Endothelial cell of umbilical vein (primary cell): Measurements from ENCODE around the gene ZHX3. TPM values are rescaled to one million over a fixed set of nuclear protein-coding genes. Genes with fewer than 3 reads are reported as not detected.

Experiments
- BruUV-seq: library from RNA; stranded (reverse); fragments of 400-500 nt; replicated peaks from 2 replicates; lab custom pipeline; 2021; lab: Mats Ljungman, UMichigan
- CTCF ChIA-PET: fragments of 300-600, 350-600 bp; sonication (Branson Sonifier 250); formaldehyde crosslinking; loops from one replicate; lab custom pipeline; 2021; ENCODE audit warnings: antibody characterized with exemption, inconsistent platforms; lab: Charles Lee
- POLR2A ChIA-PET: fragments of 300-600, 350-600 bp; sonication (Branson Sonifier 250); formaldehyde crosslinking; loops from one replicate; lab custom pipeline; 2021; ENCODE audit warnings: antibody characterized with exemption, inconsistent platforms; lab: Charles Lee
- DNase-seq: peaks from one replicate; pipeline ENCODE4 v3.0.0-alpha.2; 2011; ENCODE audit warnings: low read depth, low spot score
- FAIRE-seq: peaks from 2 replicates; lab custom pipeline; 2011; peaks lifted over from hg19 to GRCh38; lab: Jason Lieb, UNC
- H2AFZ ChIP-seq: 2 replicates; pipeline ENCODE4 v1.6.0; 2012; ENCODE audit warnings: low read depth, low read length, control low read depth, inconsistent platforms
- H3K27ac ChIP-seq: 2 replicates; pipeline ENCODE4 v1.5.1; 2011; ENCODE audit warnings: low read depth, mild to moderate bottlenecking, control low read depth, low read length, moderate library complexity; ENCODE audit not compliant: insufficient read depth
- H3K27me3 ChIP-seq, 2 experiments: 2 replicates each; pipeline versions ENCODE4 v1.6.0 to v1.6.1; 2011; ENCODE audit warnings: low read length in 2 of 2, mixed read lengths in 1 of 2; ENCODE audit not compliant: control insufficient read depth in 2 of 2, insufficient read depth in 2 of 2
- H3K36me3 ChIP-seq, 2 experiments: 2 replicates in 1 of 2; 3 replicates in 1 of 2; pipeline ENCODE4 v1.5.1; 2011; ENCODE audit warnings: low read length in 2 of 2, mild to moderate bottlenecking in 1 of 2, moderate library complexity in 1 of 2; ENCODE audit not compliant: control insufficient read depth in 2 of 2, insufficient read depth in 2 of 2; ENCODE audit errors: extremely low read depth in 1 of 2
- H3K4me1 ChIP-seq: 3 replicates; pipeline ENCODE4 v1.5.1; 2011; ENCODE audit warnings: mild to moderate bottlenecking, low read length; ENCODE audit not compliant: control insufficient read depth, insufficient read depth; ENCODE audit errors: extremely low read depth
- H3K4me2 ChIP-seq: 2 replicates; pipeline ENCODE4 v1.6.1; 2011; ENCODE audit warnings: low read length, control low read depth, mixed read lengths; ENCODE audit not compliant: insufficient read depth
- H3K4me3 ChIP-seq, 3 experiments: fragments of 200-600 bp in 1 of 3; sonication (generic), shearing (Covaris generic) in 1 of 3; replicated peaks in 1 of 3; 2 replicates each; pipeline ENCODE4 v1.5.1; 2011 to 2016; ENCODE audit warnings: control low read depth in 3 of 3, low read length in 3 of 3, mild to moderate bottlenecking in 2 of 3, inconsistent platforms in 1 of 3, low read depth in 1 of 3, moderate library complexity in 1 of 3; ENCODE audit not compliant: insufficient read depth in 1 of 3
- H3K79me2 ChIP-seq: 2 replicates; pipeline ENCODE4 v1.6.0; 2012; ENCODE audit warnings: low read length, inconsistent platforms; ENCODE audit not compliant: control insufficient read depth, insufficient read depth
- H3K9ac ChIP-seq: replicated peaks from 2 replicates; pipeline ENCODE3; 2011; ENCODE audit warnings: low read length, control low read depth; ENCODE audit not compliant: insufficient read depth; ENCODE audit errors: extremely low read depth
- H3K9me1 ChIP-seq: replicated peaks from 3 replicates; pipeline ENCODE4 v1.6.0; 2011; ENCODE audit warnings: mild to moderate bottlenecking, low read length; ENCODE audit not compliant: control insufficient read depth, insufficient read depth; ENCODE audit errors: extremely low read depth
- H3K9me3 ChIP-seq: replicated peaks from 2 replicates; pipeline ENCODE4 v1.5.1; 2012; ENCODE audit warnings: low read length, inconsistent platforms; ENCODE audit not compliant: control insufficient read depth, insufficient read depth
- H4K20me1 ChIP-seq: replicated peaks from 2 replicates; pipeline ENCODE3; 2011; ENCODE audit warnings: mild to moderate bottlenecking, low read length; ENCODE audit not compliant: control insufficient read depth, insufficient read depth; ENCODE audit errors: extremely low read depth
- EZH2 ChIP-seq: IDR thresholded peaks from 2 replicates; pipeline ENCODE4 v1.6.1; 2012; ENCODE audit warnings: borderline replicate concordance, low read depth, mild to moderate bottlenecking, moderate library complexity, low read length, inconsistent platforms; ENCODE audit not compliant: severe bottlenecking
- FOS ChIP-seq: IDR thresholded peaks from 2 replicates; pipeline ENCODE4 v1.6.1; 2011; ENCODE audit warnings: mild to moderate bottlenecking, low read length, moderate library complexity, borderline replicate concordance; ENCODE audit not compliant: insufficient read depth
- GATA2 ChIP-seq: IDR thresholded peaks from 2 replicates; pipeline ENCODE4 v1.7.0; 2011; ENCODE audit warnings: low read depth, mild to moderate bottlenecking, moderate library complexity, mixed read lengths, low read length; ENCODE audit not compliant: insufficient read length, insufficient read depth
- JUN ChIP-seq: IDR thresholded peaks from 2 replicates; pipeline ENCODE4 v1.6.1; 2011; ENCODE audit warnings: borderline replicate concordance, low read depth; ENCODE audit not compliant: insufficient read length, insufficient read depth
- POLR2A ChIP-seq: IDR thresholded peaks from 2 replicates; pipeline ENCODE4 v1.6.1; 2012; ENCODE audit warnings: low read depth, mild to moderate bottlenecking, control low read depth, low read length
- POLR2AphosphoS5 ChIP-seq: IDR thresholded peaks from 2 replicates; pipeline ENCODE4 v1.6.1; 2012; ENCODE audit warnings: low read depth, mild to moderate bottlenecking, control low read depth, low read length, moderate library complexity; ENCODE audit not compliant: insufficient read depth
- dilution Hi-C: fragments of 300-500 bp; cut with MboI; formaldehyde crosslinking; loops from one replicate; pipeline ENCODE4 v1.15.0; 2019; ENCODE audit warnings: low sequenced_read_pairs; ENCODE audit not compliant: extremely low pct_ligation_motif_present
- intact Hi-C: fragments of 100-400 bp; cut with micrococcal nuclease; formaldehyde crosslinking; loops from one replicate; pipeline ENCODE4 v1.10.0; 2022
- polyA plus RNA-seq, 4 experiments: library from polyadenylated mRNA; depleted of rRNA in 3 of 4; stranded (reverse) in 3 of 4; unstranded in 1 of 4; fragments of >200 nt; gene quantifications; 2 replicates each; pipeline versions ENCODE4 v1.2.1 to v1.2.3, GENCODE V29; 2011 to 2012; ENCODE audit warnings: missing spikeins in 1 of 4
- total RNA-seq: library from RNA; stranded (reverse); gene quantifications from 2 replicates; pipeline ENCODE4 v1.2.3, GENCODE V29; 2021
- TF ChIP-seq, protein P1 (sequence below): IDR thresholded peaks from 2 replicates; pipeline ENCODE4 v1.6.1; 2011; ENCODE audit not compliant: insufficient read depth, insufficient read length

The ZHX3 gene
- total and polyA plus RNA-seq, 2 donors (not counting 3 experiments of a cell fraction or from before 2014, with no cell fraction given): 7.4 to 17.8 TPM

DNA sequence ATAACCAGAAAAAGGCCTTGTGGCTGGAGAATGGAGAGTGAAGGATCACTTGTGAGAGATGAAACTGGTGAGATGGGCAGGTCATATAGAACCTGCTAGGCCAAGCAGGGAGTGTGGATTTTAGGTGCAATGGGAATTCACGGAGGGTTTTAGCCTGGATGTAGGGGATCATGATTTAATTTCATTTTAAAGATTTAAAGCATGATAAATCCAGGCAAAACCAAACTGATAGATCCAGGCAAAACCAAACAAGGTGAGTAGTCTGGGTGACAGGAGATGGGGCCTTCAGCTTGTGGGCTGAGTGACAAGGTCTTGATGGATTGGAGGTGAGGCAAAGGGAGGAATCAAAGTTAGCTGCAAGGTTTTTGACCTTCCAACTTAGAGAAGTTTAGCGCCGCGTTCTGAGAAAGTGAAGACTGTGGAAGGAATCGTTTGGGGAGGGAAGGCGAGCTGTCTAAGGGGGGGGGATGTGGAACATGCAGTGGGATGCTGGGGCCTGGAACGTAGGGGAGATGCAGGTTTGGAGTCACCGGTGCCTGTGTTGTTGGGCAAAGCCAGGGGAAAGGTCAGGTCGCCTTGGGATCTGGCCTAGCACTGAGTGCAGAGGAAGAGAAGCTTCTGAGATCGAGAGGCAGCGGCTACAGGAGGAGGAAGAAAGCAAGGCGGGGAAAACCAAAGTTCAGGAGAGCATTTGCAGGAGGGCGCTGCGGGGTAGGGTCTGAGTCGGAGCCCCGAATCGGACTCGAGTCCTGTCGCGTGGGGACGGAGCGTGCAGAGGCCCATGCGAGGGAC is 181.4 kb downstream of the ZHX3 start:
- intact Hi-C loops: loop anchor here (1.0 to 5.0 kb wide), 7 partner anchors 15 to 481 kb away; partner anchors contain the start of gene CHD6
- Histone ChIP-seq H2AFZ (peak overlapping the region; percentile 67), H3K9me1 (no peaks in the 10 kb centered on the region), H3K27ac (no peak overlapping the region), H3K4me2 (peak overlapping the region; percentile 20), H3K79me2 (peaks cover 36% of the 10 kb centered on the region), H3K4me1 (peaks cover 29% of the 10 kb centered on the region), H3K9ac (no peak overlapping the region), H4K20me1 (no peaks in the 10 kb centered on the region), H3K9me3 (no peaks in the 10 kb centered on the region), H3K36me3 (no peaks in the 10 kb centered on the region), H3K27me3 (no peaks in the 10 kb centered on the region), H3K4me3 (peak overlapping the region in 2 of 3 experiments; percentile 46 to 68)
- TF ChIP-seq POLR2A: no peak
- no peak for TF ChIP-seq GATA2
- no peak for TF ChIP-seq FOS
- TF ChIP-seq EZH2: no peak
- TF ChIP-seq JUN: no peak
- TF ChIP-seq, protein P1, sequence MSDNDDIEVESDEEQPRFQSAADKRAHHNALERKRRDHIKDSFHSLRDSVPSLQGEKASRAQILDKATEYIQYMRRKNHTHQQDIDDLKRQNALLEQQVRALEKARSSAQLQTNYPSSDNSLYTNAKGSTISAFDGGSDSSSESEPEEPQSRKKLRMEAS: no peak
- no peak for TF ChIP-seq POLR2AphosphoS5
- FAIRE-seq (no peak), DNase-seq (no peak)
- TSS peak; percentile 17 for BruUV-seq
- ChIA-PET POLR2A (no interaction called here), CTCF (interaction anchor here (0.6 to 5.9 kb wide), 40 partner anchors 10 to 283 kb away, joined by 3 to 126 read pairs (median 4); partner anchors contain the start of gene LPIN3)
- dilution Hi-C loops: no loop called here
